ENCODE data around the gene PLCD3.

DNA sequence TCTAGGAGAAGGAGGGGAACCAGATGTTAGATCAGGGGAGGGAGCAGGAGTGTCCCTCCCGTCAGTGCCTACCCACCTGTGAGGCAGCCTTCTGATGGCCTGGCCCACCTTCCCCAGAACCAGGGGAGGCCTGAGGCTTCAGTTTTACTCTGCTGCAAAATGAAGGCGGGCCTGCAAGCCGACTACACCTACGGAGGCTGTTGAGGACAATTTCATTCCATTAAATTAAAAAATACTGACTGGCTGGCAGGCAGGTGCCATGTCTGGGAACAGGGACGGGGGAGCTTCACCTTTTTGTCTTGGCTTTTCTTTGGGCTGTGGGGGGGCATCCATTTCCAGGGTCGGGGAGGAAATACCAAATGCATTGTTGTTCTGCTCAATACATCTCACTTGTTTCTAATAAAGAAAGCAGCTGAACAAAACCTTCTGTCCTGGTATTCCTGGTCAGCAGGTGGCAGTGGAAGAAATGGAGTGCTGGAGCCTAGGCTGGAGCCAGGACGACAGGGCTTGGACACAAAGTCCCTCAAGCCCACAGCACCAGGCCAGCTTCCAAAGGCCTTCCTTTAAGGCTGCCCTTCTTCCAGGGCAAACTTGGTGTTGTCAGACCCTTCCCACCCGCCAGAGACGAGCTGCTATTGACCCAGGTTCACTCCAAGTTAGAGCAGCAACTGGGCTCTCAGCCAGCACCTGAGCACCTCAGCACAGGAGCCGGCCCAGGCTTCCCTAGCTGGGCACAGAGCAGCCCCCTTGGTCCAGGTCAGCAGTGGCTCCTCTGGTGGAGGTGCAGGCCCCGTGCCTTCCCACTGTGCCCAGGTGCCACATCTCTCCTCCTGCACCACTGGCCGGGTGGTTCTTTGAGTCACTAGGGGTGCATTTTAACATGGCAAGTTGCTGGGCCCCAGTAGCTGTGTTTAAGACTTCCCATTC lies 23.5 kb downstream of the PLCD3 start:
- no peak for TF ChIP-seq POLR2AphosphoS5 (IDR thresholded peaks at IDR 0.05; ENCODE audit: low read depth, low read length)
- no peak for TF ChIP-seq TAF1 (IDR thresholded peaks at IDR 0.05; ENCODE audit: borderline replicate concordance, insufficient read depth, low read length)
- TF ChIP-seq SIN3A (IDR thresholded peaks at IDR 0.05; ENCODE audit: borderline replicate concordance, insufficient read depth, low read length): no peak
- TF ChIP-seq, protein P1, sequence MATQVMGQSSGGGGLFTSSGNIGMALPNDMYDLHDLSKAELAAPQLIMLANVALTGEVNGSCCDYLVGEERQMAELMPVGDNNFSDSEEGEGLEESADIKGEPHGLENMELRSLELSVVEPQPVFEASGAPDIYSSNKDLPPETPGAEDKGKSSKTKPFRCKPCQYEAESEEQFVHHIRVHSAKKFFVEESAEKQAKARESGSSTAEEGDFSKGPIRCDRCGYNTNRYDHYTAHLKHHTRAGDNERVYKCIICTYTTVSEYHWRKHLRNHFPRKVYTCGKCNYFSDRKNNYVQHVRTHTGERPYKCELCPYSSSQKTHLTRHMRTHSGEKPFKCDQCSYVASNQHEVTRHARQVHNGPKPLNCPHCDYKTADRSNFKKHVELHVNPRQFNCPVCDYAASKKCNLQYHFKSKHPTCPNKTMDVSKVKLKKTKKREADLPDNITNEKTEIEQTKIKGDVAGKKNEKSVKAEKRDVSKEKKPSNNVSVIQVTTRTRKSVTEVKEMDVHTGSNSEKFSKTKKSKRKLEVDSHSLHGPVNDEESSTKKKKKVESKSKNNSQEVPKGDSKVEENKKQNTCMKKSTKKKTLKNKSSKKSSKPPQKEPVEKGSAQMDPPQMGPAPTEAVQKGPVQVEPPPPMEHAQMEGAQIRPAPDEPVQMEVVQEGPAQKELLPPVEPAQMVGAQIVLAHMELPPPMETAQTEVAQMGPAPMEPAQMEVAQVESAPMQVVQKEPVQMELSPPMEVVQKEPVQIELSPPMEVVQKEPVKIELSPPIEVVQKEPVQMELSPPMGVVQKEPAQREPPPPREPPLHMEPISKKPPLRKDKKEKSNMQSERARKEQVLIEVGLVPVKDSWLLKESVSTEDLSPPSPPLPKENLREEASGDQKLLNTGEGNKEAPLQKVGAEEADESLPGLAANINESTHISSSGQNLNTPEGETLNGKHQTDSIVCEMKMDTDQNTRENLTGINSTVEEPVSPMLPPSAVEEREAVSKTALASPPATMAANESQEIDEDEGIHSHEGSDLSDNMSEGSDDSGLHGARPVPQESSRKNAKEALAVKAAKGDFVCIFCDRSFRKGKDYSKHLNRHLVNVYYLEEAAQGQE (IDR thresholded peaks at IDR 0.05; ENCODE audit: insufficient read depth in 1 of 2, low read depth in 2 of 2, low read length in 2 of 2): no peak
- TF ChIP-seq FOXP2 (optimal IDR thresholded peaks at IDR 0.05; ENCODE audit: borderline replicate concordance, extremely low read depth, extremely low read length, insufficient read depth): no peak

Data from PFSK-1 (cell line).